Measurements from ENCODE around the gene ZNF573. TPM values are rescaled to one million over a fixed set of nuclear protein-coding genes. Genes with fewer than 3 reads are reported as not detected.
A peak's percentile ranks its signal among the peaks of the same experiment; 100 is the strongest.
"Not testable (repeated sequence)": the region's sequence is repeated elsewhere in the genome, so short reads cannot be mapped to it uniquely, and the experiment has no call there.

ZNF573 gene
- 22.6 TPM for total RNA-seq

DNA sequence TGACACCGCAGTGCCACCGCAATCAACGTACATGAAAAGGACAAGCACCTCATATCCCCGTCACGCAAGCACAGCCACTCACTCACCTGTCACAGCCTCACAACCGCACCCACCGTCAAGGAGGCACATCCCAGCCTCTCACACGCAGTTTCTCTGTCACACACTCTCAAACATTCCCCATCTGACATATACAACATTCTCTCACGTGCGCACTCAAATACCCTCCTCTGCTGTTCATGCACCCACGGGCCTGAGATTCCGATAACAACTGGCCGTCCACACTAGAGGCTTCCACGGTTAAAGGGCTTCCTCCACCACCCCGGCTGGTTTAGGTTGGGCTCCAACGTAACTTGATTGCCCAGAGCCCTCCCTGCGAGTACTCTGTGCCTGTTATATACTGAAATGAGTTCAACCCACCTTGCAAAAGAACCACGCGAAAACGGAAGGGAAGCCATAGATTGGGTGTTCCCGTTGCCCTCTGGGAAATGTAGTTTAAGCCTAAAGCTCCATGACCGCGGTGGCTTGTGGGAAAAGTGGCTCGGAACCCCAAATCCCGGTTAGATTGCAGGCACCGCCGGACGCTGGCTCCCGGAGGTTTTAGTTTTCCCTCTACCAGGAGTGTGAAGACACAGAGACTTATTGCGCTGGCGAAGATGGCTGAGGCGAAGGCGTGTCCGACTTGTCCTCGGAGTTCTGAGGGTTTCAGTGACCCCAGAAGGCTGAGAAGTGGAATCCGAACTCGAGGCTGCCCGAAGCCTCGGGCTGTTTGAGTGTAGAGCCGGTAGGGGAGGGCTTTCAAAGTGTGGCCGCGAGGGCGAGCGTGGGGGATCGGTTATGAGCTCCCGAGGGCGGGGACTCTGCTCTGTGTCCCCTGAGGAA lies at the start of gene ZNF573:
ZNF573 (minus strand) TSS at position 460 of the 879 bp plus-strand sequence. CDS start 5,857 bp downstream, outside the sequence.
- DNase-seq (ENCODE audit: low spot score) (peak; percentile 87), ATAC-seq (peak; percentile 99)
- intact Hi-C loops (cut with DNase I), result no loop called here

DNA sequence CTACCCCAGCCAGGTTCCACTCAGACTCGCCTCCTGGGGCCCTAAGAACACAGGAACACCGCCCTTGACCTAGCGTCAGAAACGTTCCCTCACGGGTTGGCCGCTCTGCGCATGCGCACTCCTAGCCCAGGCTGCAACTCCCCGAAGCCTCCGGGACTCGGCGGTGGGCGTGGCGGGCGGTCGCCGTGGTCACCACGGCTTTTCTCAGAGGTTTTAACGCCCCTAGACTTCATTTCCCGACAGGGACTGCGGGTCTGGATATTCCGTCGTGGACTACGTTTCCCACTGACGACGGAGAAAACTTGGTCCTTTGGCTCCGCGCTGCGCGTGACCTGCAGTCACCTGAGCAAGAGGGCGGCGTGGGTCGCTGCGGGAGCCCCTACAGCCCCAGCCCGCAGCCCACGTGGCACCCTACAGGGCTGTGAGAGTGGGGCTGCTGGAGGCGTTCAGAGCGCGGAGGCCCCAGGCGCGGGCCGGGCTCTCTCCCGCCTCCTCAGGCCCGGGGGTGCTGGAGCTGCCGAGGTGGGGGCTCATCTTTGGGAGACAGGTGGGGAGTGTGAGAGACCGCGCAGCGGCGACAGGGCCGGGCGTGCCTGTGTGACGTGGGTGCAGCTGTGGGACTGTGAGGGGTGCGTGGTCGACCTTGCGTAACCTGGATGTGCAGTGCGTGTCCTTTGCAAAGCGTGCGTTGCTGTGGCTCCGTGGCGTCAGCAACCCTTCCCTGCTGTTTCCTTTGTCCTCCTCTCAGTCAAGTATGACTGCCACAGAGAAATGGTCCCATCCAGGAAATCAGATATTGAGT lies 38.0 kb upstream of the ZNF573 start:
- ATAC-seq (peak; percentile 98), DNase-seq (ENCODE audit: low spot score) (peak; percentile 89)
- intact Hi-C loops (cut with DNase I), result no loop called here

DNA sequence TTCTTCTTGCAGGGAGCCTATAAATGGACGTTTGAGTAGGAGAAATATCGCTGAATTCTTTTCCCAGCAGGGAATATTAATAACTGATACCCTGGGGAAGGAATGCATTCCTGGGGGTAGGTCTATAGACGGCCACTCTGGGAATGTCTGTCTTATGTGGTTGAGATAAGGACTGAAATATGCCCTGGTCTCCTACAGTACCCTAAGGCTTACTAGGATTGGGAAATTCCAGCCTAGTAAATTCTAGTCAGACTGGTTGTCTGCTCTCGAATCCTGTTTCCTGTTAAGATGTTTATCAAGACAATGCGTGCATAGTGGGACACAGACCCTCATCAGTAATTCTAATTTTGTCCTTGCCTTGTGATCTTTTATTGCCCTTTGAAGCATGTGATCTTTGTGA lies 36.2 kb upstream of the ZNF573 start:
- intact Hi-C loops (cut with DNase I); ATAC-seq; DNase-seq (ENCODE audit: low spot score): not testable (repeated sequence)

DNA sequence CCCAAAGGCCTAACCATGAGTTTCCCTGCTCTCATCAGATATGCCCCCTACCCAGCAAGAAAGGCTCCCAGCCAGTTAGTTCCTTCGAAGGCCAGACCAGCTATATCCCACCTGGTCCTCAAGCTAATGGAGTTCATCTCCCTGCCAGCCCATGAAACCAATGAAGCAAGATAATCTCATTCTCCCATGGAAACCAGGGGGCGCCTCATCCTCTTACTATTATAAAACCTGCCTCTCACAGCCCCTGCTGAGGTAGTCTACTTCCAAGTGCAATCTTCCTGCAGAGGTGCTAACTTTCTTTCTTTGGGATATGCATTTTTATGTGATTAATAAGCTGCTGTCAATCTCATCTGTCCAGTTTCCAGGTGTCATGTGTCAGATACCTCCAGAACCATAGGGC lies 34.0 kb upstream of the ZNF573 start:
- DNase-seq (ENCODE audit: low spot score), result no peak
- intact Hi-C loops (cut with DNase I), result no loop called here
- no peak for ATAC-seq

DNA sequence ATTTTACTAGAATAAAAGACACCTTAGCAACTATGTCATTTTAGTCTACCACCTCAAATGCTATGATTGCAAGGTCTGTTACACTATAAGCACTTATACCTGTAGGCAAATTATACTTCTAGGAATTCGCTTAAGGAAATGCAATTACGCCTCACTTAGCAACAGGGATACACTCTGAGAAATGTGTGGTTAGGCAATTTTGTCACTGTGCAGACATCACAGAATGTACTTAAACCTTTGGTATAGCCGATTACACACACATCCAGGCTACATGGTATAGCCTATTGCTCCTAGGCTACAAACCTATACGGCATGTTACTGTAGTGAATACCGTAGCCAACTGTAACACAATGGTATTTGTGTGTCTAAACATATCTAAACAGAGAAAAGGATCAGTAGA lies 30.0 kb upstream of the ZNF573 start:
- ATAC-seq (no peak), DNase-seq (ENCODE audit: low spot score) (no peak)
- intact Hi-C loops (cut with DNase I), result no loop called here

DNA sequence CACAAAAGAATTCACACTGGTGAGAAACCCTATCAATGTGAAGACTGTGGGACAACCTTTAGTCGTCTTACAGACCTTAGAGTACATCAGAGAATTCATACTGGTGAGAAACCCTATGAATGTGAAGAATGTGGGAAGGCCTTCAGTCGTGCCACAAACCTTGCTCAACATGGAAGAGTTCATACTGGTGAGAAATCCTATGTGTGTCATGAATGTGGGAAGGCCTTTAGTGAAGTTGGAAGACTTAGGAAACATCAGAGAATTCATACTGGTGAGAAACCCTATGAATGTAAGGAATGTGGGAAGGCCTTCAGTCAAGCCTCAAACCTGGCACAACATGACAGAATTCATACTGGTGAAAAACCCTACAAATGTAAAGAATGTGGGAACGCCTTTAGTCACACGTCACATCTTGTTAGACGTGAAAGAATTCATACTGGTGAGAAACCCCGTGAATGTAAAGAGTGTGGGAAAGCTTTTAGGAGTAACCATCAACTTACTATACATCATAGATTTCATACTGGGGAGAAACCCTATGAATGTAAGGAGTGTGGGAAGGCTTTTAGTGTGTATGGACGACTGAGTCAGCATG lies 24.0 kb upstream of the ZNF573 start:
- intact Hi-C loops (cut with DNase I), result no loop called here
- DNase-seq (ENCODE audit: low spot score) (no peak), ATAC-seq (no peak)

DNA sequence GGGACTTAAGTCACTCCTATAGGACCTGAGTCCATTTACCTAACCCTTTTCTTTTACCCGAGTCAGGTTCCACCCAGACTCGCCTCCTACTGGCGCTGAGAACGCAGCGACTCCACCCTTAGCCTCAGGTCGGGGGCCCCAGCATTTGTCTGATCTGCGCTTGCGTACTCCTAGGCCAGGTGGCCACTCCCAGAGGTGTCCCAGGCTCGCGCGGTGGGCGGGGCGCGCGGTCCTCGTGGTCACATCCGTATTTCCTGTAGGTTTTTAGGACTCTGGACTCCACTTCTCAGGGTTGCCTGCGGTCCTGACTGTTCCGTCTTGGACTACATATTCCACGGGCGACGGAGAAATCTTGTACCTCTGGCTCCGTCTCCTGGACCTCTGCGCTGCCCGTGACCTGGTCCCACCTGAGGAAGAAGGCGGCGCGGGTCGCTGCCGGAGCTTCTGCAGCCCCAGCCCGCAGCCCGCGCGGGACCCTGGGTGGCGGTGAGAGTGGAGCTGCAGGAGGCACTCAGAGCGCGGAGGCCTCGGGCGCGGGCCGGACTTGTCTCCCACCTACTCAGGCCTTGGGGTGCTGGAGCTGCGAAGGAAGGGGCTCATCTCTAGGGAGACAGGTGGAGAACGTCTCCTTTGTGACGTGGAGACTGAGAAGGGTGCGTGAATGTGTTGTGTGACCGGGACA lies 11.0 kb upstream of the ZNF573 start:
- no peak for ATAC-seq
- DNase-seq (ENCODE audit: low spot score), result no peak
- intact Hi-C loops (cut with DNase I), result no loop called here

DNA sequence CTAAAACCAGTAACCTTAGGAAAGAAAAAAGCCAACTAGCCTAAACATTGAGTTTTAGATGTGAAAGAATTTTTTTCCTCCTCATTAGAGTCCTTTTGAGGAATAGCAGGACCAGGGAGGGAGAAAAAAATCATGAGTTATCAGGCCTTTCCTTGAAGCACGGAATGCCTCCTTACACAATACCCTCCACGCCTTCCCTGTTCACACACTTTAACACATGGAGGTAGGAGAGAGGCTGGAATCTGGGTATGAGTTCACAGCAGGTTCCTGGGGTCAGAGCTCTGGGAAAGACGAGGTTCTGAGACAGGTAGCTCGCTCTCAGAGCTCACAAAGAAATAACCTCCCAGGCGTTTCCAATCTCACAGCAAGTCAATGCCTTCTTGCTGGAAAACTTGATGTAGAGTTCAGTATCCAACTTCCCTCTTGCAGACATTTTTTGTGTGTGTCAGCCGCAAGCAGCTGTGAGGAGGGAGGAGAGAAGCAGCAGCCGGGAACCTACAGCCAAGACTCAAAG lies 716 bp downstream of the ZNF573 start:
- intact Hi-C loops (cut with DNase I), result no loop called here
- ATAC-seq, result no peak

DNA sequence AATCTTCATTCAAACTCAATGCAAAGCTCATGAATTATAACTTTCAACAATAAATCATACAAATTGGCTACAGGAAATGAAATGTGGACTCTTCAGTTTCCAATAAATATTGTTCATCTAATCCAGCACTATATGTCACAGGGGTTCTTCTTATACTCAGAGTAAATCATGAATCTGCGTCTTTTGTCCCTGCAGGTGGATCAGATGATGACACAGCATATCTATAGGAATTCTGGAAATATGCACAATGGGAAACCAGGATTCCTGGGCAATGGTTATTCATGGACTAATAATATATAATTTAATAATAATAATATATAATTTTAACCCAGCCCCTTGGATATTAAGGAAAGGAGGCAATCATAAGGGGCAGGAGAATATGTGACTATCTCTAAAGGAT lies 8.4 kb downstream of the ZNF573 start:
- DNase-seq (ENCODE audit: low spot score) (no peak), ATAC-seq (no peak)
- intact Hi-C loops (cut with DNase I), result no loop called here

More for the DNA sequence above, 716 bp downstream of the ZNF573 start:
- DNase-seq (ENCODE audit: low spot score), result no peak

DNA sequence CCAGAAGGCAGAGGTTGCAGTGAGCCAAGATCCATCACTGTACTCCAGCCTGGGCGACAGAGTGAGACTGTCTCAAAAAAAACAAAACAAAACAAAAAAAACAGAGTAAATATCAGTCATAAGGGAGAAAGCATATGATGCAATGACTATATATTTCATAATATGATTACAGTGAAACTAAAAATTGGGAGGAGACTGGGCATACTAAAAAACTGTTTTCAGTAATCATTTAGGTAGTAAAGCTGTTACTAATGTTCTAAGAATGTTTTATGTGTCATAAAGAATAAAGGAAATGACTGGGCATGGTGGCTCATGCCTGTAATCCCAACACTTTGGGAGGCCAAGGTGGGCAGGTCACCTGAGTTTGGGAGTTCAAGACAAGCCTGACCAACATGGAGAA lies 15.9 kb downstream of the ZNF573 start:
- intact Hi-C loops (cut with DNase I), result no loop called here
- DNase-seq (ENCODE audit: low spot score) (no peak), ATAC-seq (no peak)

DNA sequence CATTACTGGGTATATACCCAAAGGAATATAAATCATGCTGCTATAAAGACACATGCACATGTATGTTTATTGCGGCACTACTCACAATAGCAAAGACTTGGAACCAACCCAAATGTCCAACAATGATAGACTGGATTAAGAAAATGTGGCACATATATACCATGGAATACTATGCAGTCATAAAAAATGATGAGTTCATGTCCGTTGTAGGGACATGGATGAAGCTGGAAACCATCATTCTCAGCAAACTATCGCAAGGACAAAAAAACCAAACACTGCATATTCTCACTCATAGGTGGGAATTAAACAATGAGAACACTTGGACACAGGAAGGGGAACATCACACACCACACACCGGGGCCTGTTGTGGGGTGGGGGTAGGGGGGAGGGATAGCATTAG lies 21.7 kb downstream of the ZNF573 start:
- ATAC-seq; DNase-seq (ENCODE audit: low spot score); intact Hi-C loops (cut with DNase I): not testable (repeated sequence)

DNA sequence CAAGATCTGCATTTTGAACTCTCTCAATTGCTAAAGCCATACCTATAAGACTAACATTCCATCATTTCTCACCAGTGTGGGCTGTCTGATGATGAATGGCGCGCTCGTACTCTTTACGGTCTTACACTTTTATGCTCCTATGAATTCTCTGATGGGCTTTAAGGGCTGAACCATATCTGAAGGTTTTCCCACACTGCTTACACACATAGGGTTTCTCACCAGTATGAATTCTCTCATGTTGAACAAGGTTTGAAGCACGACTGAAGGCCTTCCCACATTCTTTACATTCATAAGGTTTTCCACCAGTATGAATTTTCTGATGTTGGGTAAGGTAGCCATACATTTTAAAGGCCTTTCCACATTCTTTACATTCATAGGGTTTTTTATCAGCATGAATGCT lies 41.0 kb downstream of the ZNF573 start:
- intact Hi-C loops (cut with DNase I), result no loop called here
- no peak for ATAC-seq
- no peak for DNase-seq (ENCODE audit: low spot score)

DNA sequence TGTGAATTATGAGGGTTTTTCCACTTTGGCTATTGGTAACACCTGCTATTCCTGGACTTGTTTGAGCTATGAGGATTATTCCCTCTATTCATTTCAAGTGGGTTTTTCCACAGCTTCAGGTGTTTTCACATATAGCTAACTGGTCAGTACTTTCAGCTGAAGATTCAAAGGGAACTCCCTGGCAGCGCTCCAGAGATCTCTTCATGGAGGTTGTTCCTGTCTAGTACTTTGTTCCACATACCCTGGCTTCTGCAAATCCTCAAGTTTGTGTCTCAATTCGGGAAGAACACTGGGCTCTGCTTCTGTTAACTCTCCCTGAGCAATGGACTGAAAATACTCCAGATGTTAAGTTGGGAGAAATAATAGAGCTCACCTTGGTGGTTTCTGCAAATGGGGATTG lies 54.2 kb downstream of the ZNF573 start:
- intact Hi-C loops (cut with DNase I), result no loop called here
- ATAC-seq (no peak), DNase-seq (ENCODE audit: low spot score) (no peak)

DNA sequence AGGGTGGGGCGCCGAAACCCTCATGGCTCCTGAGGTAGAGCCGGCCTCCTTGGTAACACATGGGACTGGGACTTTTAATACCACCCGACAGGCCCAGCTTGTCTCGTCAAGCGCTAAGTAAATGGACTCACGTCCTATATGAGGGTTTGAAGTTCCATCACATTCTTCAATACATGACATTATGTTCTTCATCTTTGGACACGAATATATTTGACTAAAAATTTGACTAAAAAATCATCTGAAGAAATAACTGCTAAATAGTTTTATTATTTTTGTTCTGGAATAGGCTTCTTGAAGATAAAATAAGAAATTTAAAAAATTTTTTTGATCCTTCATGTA lies 59.5 kb downstream of the ZNF573 start:
- no peak for DNase-seq (ENCODE audit: low spot score)
- intact Hi-C loops (cut with DNase I), result no loop called here
- ATAC-seq, result no peak

DNA sequence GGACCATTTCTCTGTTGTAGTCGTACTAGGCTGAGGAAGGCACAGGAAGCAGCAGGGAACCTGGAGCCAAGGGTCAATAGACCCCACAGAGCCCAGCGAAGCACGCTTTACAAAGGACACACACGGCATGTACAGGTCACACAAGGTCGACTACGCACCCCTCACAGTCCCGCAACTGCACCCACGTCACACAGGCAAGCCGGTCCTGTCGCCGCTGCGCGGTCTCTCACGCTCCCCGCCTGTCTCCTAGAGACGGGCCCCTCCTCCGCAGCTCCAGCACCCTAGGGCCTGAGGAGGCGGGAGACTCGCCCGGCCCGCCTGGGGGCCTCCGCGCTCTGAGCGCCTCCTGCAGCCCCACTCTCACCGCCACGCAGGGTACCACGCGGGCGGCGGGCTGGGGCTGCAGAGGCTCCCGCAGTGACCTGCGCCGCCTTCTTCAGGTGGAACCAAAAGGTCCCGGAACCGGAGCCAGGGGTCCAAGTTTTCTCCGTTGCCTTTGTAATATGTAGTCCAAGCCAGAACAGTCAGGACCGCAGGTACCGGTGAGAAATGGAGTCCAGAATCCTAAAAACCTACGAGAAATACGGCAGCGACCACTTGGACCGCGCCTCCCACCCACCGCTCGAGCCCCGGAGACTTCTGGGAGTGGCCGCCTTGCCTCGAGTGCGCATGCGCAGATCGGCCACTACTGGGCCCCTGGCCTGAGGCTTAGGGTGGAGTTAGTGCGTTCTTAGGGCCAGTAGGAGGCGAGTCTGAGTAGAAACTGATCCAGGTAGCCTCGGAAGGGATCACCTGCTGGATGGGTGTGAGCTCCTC lies 60.1 kb downstream of the ZNF573 start, which contains the start of gene ZNF607:
ZNF607 (minus strand) TSS at position 651 of the 816 bp plus-strand sequence. CDS start 8,143 bp downstream, outside the sequence.
- peak; percentile 100 for ATAC-seq
- intact Hi-C loops (cut with DNase I), result no loop called here
- DNase-seq (ENCODE audit: low spot score), result peak; percentile 93

DNA sequence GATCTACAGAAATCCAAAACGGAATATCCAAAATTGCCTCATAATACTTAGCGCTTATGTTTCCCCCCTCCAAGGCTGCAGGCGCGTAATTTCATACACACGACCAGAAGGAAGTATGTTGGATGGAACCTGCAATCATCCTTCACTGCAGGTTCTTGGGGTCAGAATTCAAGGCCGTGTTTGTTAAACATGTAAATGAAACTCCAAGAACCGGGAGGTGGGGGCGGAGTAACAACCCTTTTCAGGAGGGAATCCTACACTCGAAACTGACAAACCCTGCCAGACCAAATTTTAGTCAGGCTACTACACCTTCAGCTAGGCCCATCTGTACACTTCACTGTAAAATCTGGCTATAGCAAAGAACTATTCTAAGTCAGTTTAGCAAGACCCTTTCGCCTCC lies 61.1 kb downstream of the ZNF573 start:
- no peak for DNase-seq (ENCODE audit: low spot score)
- ATAC-seq, result no peak
- intact Hi-C loops (cut with DNase I), result no loop called here

DNA sequence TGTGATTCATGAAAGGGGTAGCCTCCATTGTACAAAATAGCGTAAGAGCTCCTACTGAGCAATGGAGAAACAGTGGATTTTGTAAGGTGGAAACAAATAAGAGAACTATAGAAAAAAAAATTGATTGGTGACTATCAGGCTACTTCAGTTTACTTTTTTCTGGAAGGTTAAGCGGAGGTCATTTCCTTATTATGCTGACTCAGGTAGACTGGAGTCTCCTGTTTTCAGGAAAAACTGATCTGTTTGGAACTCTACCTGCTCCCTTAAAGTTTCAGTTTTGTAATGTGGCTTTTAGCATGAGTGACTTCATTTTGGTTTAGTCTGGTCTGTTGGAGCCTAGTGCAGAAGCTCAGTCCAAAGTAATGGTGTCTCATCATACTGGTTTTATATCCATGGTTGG lies 63.2 kb downstream of the ZNF573 start:
- no peak for ATAC-seq
- no peak for DNase-seq (ENCODE audit: low spot score)
- intact Hi-C loops (cut with DNase I), result no loop called here

DNA sequence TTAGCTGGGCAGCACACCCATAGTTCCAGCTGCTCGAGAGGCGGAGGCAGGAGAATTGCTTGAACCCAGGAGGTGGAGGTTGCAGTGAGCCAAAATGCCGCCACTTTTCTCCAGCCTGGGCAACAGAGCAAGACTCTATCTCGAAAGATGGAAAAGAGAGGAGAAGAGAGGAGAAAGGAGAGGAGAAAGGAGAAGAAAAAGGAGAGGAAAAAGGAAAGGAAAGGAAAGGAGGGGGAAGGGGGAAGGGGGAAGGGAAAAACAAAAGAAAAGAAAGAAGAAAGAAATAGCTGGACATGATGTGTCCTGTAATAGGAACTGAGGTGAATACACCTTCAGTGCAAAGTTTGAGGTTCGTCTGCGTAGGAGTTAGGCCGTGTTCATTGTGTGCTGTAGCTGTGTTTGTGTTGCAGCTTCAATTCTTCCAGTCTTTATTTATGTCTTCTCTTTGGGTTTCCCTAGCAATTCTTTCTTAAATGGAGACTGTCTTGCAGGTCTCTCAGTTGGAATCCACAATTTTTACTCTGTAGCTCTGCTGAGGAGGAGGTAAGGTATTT lies 73.3 kb downstream of the ZNF573 start:
- ATAC-seq (no peak), DNase-seq (ENCODE audit: low spot score) (no peak)
- intact Hi-C loops (cut with DNase I), result no loop called here
